Choroid plexus epithelial cell (primary cell): ENCODE data around the gene XPO6.

Experiments used
- DNase-seq: peaks from one replicate; pipeline ENCODE4 v3.0.0-alpha.2; 2010; ENCODE audit warnings: low read depth
- H3K4me3 ChIP-seq: 2 replicates; pipeline ENCODE4 v1.5.1; 2011; ENCODE audit warnings: low read depth, mild to moderate bottlenecking, control low read depth, low read length, moderate library complexity
- CTCF ChIP-seq: conservative IDR thresholded peaks from 2 replicates; pipeline ENCODE4 v1.5.1; 2011; ENCODE audit warnings: low read depth, mild to moderate bottlenecking, control low read depth, inconsistent platforms, low read length, moderate library complexity

Gene XPO6

GRCh38 chr16:28191364-28191960 is 20.3 kb downstream of the XPO6 start:
- TF ChIP-seq CTCF = no peak
- no peak overlapping the region for H3K4me3 ChIP-seq
- DNase-seq = no peak

- no peak overlapping the region for H3K4me3 ChIP-seq
- TF ChIP-seq CTCF = no peak
- DNase-seq = peak; percentile 21
These were observed 22.5 kb downstream of the XPO6 start for GRCh38 chr16:28189245-28189644.

- peak; percentile 28 for DNase-seq
- no peak for TF ChIP-seq CTCF
- H3K4me3 ChIP-seq = no peak overlapping the region
These were observed 23.5 kb downstream of the XPO6 start for GRCh38 chr16:28188085-28188916.

GRCh38 chr16:28187595-28188004 is 24.2 kb downstream of the XPO6 start:
- peak; percentile 26 for DNase-seq
- TF ChIP-seq CTCF = no peak
- no peak overlapping the region for H3K4me3 ChIP-seq

GRCh38 chr16:28186752-28187151 is 25.0 kb downstream of the XPO6 start:
- TF ChIP-seq CTCF = no peak
- no peak overlapping the region for H3K4me3 ChIP-seq
- DNase-seq = peak; percentile 48

GRCh38 chr16:28185696-28186095 is 26.1 kb downstream of the XPO6 start:
- DNase-seq = no peak
- no peak for TF ChIP-seq CTCF
- no peak overlapping the region for H3K4me3 ChIP-seq

- no peak for TF ChIP-seq CTCF
- DNase-seq = no peak
These were observed 27.1 kb downstream of the XPO6 start for GRCh38 chr16:28184625-28185024.

More at GRCh38 chr16:28184625-28185024, 27.1 kb downstream of the XPO6 start:
- H3K4me3 ChIP-seq = no peak overlapping the region
